HG03175 (cell line): Measurements from ENCODE around the gene ZBP1.
A peak's percentile ranks its signal among the peaks of the same experiment; 100 is the strongest.

Experiments
- ATAC-seq: cut with Tn5 transposase; IDR thresholded peaks from one replicate; pipeline ENCODE4 v1.9.1; 2021; ENCODE audit warnings: mild to moderate bottlenecking, moderate library complexity; ENCODE audit not compliant: unreplicated experiment

Gene ZBP1

GRCh38 chr20:57658833-57659516, 38.7 kb upstream of the ZBP1 start:
- no peak for ATAC-seq

- ATAC-seq, result no peak
Measured at GRCh38 chr20:57658447-57658832, 38.2 kb upstream of the ZBP1 start.

- no peak for ATAC-seq
Measured at GRCh38 chr20:57657535-57658446, 37.6 kb upstream of the ZBP1 start.

GRCh38 chr20:57656821-57657534, 36.8 kb upstream of the ZBP1 start:
- no peak for ATAC-seq

GRCh38 chr20:57656252-57656820, 36.1 kb upstream of the ZBP1 start:
- ATAC-seq, result no peak

- ATAC-seq, result no peak
Measured at GRCh38 chr20:57655809-57656155, 35.6 kb upstream of the ZBP1 start.

GRCh38 chr20:57654998-57655808, 35.0 kb upstream of the ZBP1 start:
- ATAC-seq, result no peak

- peak; percentile 68 for ATAC-seq
Measured at GRCh38 chr20:57654363-57654997, 34.3 kb upstream of the ZBP1 start.

GRCh38 chr20:57653910-57654309, 33.7 kb upstream of the ZBP1 start:
- ATAC-seq, result no peak

- no peak for ATAC-seq
Measured at GRCh38 chr20:57653546-57653900, 33.3 kb upstream of the ZBP1 start.

- no peak for ATAC-seq
Measured at GRCh38 chr20:57652606-57653545, 32.6 kb upstream of the ZBP1 start.

- ATAC-seq, result no peak
Measured at GRCh38 chr20:57651881-57652605, 31.8 kb upstream of the ZBP1 start.

- ATAC-seq, result no peak
Measured at GRCh38 chr20:57650756-57651483, 30.7 kb upstream of the ZBP1 start.

GRCh38 chr20:57650266-57650665, 30.0 kb upstream of the ZBP1 start:
- no peak for ATAC-seq

GRCh38 chr20:57649617-57650015, 29.4 kb upstream of the ZBP1 start:
- no peak for ATAC-seq

GRCh38 chr20:57648878-57649616, 28.8 kb upstream of the ZBP1 start:
- no peak for ATAC-seq
